ENCODE measurements around the gene PIRT. TPM values are rescaled to one million over a fixed set of nuclear protein-coding genes. Genes with fewer than 3 reads are reported as not detected.

The PIRT gene
- total and polyA plus RNA-seq, 2 of the 8 experiments (the other 6 are each of a cell fraction or from before 2014, with no cell fraction given): 0.03 TPM; not detected in 1

DNA sequence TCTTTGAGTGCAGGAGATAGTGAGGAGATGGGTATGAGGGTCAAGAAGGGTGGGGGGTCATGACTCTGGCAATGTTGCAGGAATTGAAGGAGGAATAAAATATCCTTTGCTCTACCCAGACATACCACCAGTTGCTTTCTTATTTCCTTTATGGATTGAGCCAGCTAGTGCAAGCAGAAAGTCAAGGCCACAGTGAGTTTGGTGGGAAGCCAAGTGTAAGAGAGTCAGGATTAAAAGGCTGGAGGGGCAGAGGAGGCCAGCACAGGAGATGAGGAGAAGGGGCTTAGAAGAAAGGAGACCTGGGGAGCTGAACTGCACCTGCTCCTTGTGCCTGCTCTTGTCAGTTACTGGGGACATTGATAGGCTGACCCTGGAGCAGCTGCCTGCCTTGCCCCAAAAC lies 16.1 kb downstream of the PIRT start:
- Histone ChIP-seq H3K36me3 (ENCODE audit: control insufficient read depth in 2 of 4, insufficient read depth in 4 of 4, low read length in 3 of 4) (no peaks in the 10 kb centered on the region), H4K5ac (ENCODE audit: insufficient read length, low read depth, low read length) (no peak overlapping the region)
- POLR2A ChIA-PET (ENCODE audit: partially characterized antibody): interaction anchor here (0.9 kb wide), 1 partner anchor 31 kb away, joined by 6 read pairs; no protein-coding TSS in a partner anchor
- no peak for TF ChIP-seq NANOG (IDR thresholded peaks at IDR 0.05; ENCODE audit: insufficient read depth, low read depth, low read length, poor library complexity, severe bottlenecking)
- TF ChIP-seq HDAC6 (IDR thresholded peaks at IDR 0.05; ENCODE audit: low read depth, low read length): no peak
- no peak for TF ChIP-seq YY1 (IDR thresholded peaks at IDR 0.05; ENCODE audit: low read depth, low read length)
- TF ChIP-seq SIRT6 (IDR thresholded peaks at IDR 0.05; ENCODE audit: low read length): no peak
- TF ChIP-seq POLR2A (IDR thresholded peaks at IDR 0.05; ENCODE audit: control extremely low read depth in 1 of 2, low read depth in 2 of 2, low read length in 2 of 2): no peak
- no peak for TF ChIP-seq TBP (IDR thresholded peaks at IDR 0.05; ENCODE audit: low read depth, low read length)
- no peak for TF ChIP-seq RBBP5 (IDR thresholded peaks at IDR 0.05; ENCODE audit: borderline replicate concordance, low read depth, low read length)
- no peak for TF ChIP-seq SRF (IDR thresholded peaks at IDR 0.05; ENCODE audit: low read depth, low read length)
- TF ChIP-seq FOSL1 (IDR thresholded peaks at IDR 0.05; ENCODE audit: insufficient read depth, low read depth, low read length): no peak
- no peak for TF ChIP-seq GABPA (IDR thresholded peaks at IDR 0.05; ENCODE audit: borderline replicate concordance, insufficient read depth, low read length)
- no peak for TF ChIP-seq POU5F1 (IDR thresholded peaks at IDR 0.05; ENCODE audit: low read depth, low read length)
- no peak for TF ChIP-seq PHF8 (conservative IDR thresholded peaks at IDR 0.05; ENCODE audit: low read depth, low read length)
- no peak for TF ChIP-seq CEBPB (IDR thresholded peaks at IDR 0.05; ENCODE audit: low read depth, low read length)
- TF ChIP-seq CBX5 (IDR thresholded peaks at IDR 0.05; ENCODE audit: low read depth, low read length): no peak

More for the DNA sequence above, 16.1 kb downstream of the PIRT start:
- FAIRE-seq (no peak), DNase-seq (ENCODE audit: low read depth in 1 of 2, low spot score in 2 of 2) (no peak)
- Histone ChIP-seq H3K23ac (ENCODE audit: insufficient read length) (no peak overlapping the region), H3K9ac (replicated peaks in 1 of 4; ENCODE audit: extremely low read depth in 1 of 4, low read depth in 3 of 4, low read length in 3 of 4) (no peak overlapping the region), H2BK5ac (ENCODE audit: low read depth, low read length) (no peak overlapping the region), H3K4me2 (ENCODE audit: insufficient read depth in 1 of 2, low read depth in 2 of 2, low read length in 2 of 2) (no peak overlapping the region), H3K56ac (replicated peaks; ENCODE audit: insufficient read length, low read depth, low read length) (no peak overlapping the region), H3K4me1 (replicated peaks in 1 of 4; ENCODE audit: control insufficient read depth in 3 of 4, insufficient read depth in 4 of 4, low read length in 3 of 4) (no peaks in the 10 kb centered on the region), H4K8ac (ENCODE audit: extremely low read depth, insufficient read depth, low read length) (no peak overlapping the region), H3K4me3 (ENCODE audit: extremely low read depth in 1 of 4, insufficient read depth in 2 of 4, low read depth in 3 of 4, low read length in 4 of 4) (no peak overlapping the region), H2BK120ac (replicated peaks; ENCODE audit: low read depth, low read length) (no peak overlapping the region), H4K20me1 (replicated peaks in 1 of 2; ENCODE audit: control insufficient read depth in 1 of 2, insufficient read depth in 2 of 2, low read length in 2 of 2) (no peaks in the 10 kb centered on the region), H3K9me3 (ENCODE audit: insufficient read depth in 2 of 2, low read depth in 1 of 2, low read length in 1 of 2) (no peaks in the 10 kb centered on the region), H3K4ac (replicated peaks; ENCODE audit: insufficient read length, low read depth, low read length) (no peak overlapping the region), H3K18ac (ENCODE audit: extremely low read depth, low read length) (no peak overlapping the region), H2AK5ac (ENCODE audit: low read depth, low read length) (no peak overlapping the region), H3K79me1 (ENCODE audit: low read depth, low read length) (no peaks in the 10 kb centered on the region), H3K23me2 (ENCODE audit: low read depth, low read length) (no peaks in the 10 kb centered on the region), H3K79me2 (ENCODE audit: control insufficient read depth in 1 of 2, insufficient read depth in 2 of 2, low read length in 2 of 2) (no peaks in the 10 kb centered on the region), H2BK20ac (ENCODE audit: low read length) (no peak overlapping the region), H3K14ac (ENCODE audit: insufficient read length) (no peak overlapping the region), H4K91ac (replicated peaks; ENCODE audit: insufficient read length, low read length) (no peak overlapping the region), H2BK12ac (ENCODE audit: low read depth, low read length) (no peak overlapping the region), H2AFZ (ENCODE audit: low read length) (no peak overlapping the region), H3K27ac (ENCODE audit: low read depth, low read length) (no peak overlapping the region), H3K27me3 (replicated peaks in 1 of 4; ENCODE audit: control insufficient read depth in 3 of 4, extremely low read depth in 1 of 4, insufficient read depth in 3 of 4, low read length in 3 of 4) (no peaks in the 10 kb centered on the region), H2BK15ac (ENCODE audit: low read length) (no peak overlapping the region)
- CTCF ChIA-PET (ENCODE audit: partially characterized antibody): interaction anchor here (0.7 to 3.0 kb wide), 8 partner anchors 8 to 172 kb away, joined by 3 to 12 read pairs (median 3); no protein-coding TSS in a partner anchor

Data from H1 (cell line).